Adipose tissue (tissue), 3 donors: Measurements from ENCODE around the gene RNF113B. TPM values are rescaled to one million over a fixed set of nuclear protein-coding genes. Genes with fewer than 3 reads are reported as not detected.

ENCODE experiments used
- H3K27ac ChIP-seq: one replicate; pipeline ENCODE4 v1.5.1; 2013; ENCODE audit warnings: low read depth, low read length
- WGBS, 3 donors: extraction: QIAGEN DNeasy Blood & Tissue Kit; methylation state at CpG; one replicate each; pipeline ENCODE4 v1.1.7; 2013; 5-methylcytosine and 5-hydroxymethylcytosine counted together
- polyA plus RNA-seq, 3 donors: library from polyadenylated mRNA; stranded (reverse); fragments of 200-250 nt; gene quantifications; one replicate each; pipeline ENCODE4 v1.2.3, GENCODE V29; 2013
- donor health status: healthy with polysubstance abuse.
- donor health status: Bipolar disorder and iron deficiency.
- donor health status: healthy.

Gene RNF113B
- polyA plus RNA-seq, 3 donors, result not detected

DNA sequence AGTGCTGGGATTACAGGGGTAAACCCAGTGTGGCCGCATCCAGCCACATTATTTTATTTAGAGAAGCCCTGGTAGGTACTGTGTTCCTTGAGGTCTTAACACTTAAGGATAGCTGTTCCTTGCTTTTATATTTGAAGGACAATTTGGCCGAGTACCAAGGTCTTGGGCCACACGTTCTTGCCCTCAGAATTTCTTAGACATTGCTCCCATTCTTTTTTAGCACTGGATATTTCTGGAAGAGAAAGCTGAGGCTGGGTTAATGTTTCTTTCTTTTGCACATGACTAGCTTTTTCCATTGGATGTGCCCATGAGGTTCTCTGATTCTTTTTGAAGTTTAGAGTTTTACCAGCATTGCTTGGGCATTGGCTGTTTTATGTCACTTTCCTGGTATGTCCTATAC is 5.5 kb upstream of the RNF113B start:
- no peak overlapping the region for H3K27ac ChIP-seq
- 51 to 87% (median 80%) methylated on average over 3 of the region's 3 CpGs for WGBS, 3 donors

DNA sequence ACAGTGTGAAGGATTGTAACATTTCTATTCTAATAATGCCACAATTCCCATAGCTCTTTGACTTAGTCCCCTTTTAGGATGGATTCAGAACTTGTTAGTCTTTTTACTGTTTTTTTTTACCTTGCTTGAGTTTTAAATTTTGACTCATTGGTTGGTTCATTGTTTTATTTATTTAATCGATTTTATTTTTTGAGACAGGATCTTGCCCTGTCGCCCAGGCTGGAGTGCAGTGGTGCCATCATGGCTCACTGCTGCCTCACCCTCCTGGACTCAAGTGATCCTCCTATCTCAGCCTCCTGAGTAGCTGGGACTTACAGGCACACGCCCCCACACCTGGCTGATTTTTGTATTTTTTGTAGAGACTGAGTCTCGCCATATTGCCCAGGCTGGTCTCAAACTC is 5.1 kb upstream of the RNF113B start:
- H3K27ac ChIP-seq, result no peak overlapping the region

DNA sequence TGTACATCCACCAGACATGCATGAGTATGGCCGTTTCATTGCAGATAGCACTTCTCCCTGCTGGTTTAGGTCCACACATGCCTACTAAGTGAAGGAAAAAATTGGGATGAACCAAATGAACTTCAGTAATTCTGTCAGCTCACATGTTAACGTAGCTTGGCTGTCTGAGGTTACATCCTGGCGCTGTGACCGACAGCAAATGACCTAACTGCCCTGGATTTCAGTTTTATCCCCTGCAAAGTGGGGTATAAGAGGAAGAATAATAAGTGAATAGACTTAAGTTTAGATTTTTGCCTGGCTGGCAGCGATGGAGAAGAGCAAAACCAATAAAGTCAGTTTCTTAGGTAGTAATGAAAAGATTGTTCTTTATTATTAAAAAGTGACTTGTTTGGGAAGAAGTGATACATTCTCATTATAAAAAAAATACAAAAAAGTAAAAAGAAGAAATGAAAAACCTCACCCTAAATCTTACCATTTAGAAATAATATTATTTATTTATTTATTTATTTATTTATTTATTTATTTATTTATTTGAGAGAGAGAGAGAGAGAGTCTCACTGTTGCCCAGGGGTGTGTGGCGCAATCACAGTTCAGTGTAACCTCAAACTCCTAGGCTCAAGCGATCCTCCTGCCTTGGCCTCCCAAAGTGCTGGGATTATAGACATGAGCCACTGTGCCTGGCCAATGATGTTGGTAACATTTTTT is 4.2 kb upstream of the RNF113B start:
- WGBS, 3 donors, result 91 to 94% (median 92%) methylated on average over 7 of the region's 7 CpGs
- no peak overlapping the region for H3K27ac ChIP-seq

More for the DNA sequence above, 5.1 kb upstream of the RNF113B start:
- WGBS, 3 donors, result 84 to 96% (median 92%) methylated on average over 4 of the region's 4 CpGs

DNA sequence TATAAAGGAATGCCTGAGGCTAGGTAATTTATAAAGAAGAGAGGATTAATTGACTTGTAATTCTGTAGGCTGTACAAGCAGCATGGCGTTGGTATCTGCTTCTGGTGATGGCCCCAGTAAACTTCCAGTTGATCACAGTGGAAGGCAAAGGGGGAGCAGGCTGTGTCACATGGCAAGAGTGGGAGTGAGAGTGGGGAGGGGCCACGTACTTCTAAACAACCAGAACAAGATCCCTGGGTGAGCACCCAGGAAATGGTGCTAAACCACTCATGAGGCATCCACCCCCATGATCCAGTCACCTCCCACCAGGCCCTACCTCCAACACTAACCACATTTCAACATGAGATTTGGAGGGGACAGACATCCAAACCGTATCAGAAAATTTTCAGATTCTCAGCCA is 3.0 kb upstream of the RNF113B start:
- 78 to 91% (median 80%) methylated on average over 3 of the region's 3 CpGs for WGBS, 3 donors
- H3K27ac ChIP-seq, result no peak overlapping the region

DNA sequence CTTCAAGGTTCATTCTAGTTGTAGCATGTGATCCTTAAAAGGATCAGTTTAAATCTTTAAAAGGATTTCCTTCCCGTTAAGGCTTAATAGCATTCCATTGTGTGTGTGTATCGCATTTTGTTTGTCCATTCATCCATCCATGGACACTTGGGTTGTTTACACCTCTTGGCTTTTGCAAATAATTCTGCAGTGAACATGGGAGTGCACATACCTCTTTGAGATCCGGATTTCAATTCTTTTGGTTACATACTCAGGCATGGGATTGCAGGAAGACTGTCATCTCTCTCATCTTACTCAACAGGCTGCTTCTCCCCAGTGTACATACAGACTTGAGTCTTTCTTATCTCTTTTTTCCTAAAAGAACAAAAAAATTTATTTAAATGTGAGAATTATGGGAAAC is 1.2 kb downstream of the RNF113B start:
- WGBS, 3 donors, result 69 to 81% (median 74%) methylated on average over 3 of the region's 3 CpGs
- no peak overlapping the region for H3K27ac ChIP-seq

DNA sequence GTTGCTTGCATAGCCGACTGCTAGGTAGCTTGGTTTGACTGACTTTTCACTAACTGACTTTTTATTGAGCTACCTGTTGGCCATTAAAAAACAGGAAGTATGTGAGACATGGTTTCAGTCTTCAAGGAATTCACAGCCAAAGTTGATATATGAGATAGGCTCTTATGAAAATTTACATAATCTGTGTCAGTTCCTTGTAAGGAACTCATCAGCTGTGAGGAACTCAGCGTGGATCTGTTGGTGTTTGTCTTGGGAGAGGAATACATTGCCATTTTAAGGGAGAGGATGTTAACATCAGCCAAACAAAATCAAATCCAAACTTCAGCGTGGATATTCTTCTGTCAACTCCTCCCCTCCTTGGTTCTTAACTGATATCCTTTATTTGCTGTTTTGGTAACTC is 2.0 kb downstream of the RNF113B start:
- WGBS, 3 donors, result 52 to 56% (median 54%) methylated on average over 3 of the region's 3 CpGs
- no peak overlapping the region for H3K27ac ChIP-seq

DNA sequence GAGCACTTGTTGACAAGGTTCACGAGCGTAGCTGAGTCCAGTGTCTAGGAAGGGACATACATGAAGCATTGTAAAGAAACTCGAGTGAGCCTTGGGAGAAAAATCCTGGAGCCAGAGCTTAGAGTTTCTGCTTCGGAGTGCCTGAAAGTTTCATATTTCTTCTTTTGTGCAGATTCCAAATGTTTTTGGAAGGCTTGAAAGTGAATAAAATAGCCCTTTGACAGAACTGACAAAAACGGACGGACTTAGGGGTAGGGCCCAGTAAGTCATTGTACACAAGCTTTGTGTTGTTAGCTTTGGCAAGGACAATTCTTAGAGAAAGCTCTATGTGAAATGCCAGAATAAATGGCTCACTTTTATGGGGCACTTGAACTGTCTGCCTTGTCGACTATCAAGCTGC is 2.8 kb downstream of the RNF113B start:
- H3K27ac ChIP-seq, result no peak overlapping the region
- WGBS, 3 donors, result 56 to 68% (median 57%) methylated on average over 7 of the region's 7 CpGs

DNA sequence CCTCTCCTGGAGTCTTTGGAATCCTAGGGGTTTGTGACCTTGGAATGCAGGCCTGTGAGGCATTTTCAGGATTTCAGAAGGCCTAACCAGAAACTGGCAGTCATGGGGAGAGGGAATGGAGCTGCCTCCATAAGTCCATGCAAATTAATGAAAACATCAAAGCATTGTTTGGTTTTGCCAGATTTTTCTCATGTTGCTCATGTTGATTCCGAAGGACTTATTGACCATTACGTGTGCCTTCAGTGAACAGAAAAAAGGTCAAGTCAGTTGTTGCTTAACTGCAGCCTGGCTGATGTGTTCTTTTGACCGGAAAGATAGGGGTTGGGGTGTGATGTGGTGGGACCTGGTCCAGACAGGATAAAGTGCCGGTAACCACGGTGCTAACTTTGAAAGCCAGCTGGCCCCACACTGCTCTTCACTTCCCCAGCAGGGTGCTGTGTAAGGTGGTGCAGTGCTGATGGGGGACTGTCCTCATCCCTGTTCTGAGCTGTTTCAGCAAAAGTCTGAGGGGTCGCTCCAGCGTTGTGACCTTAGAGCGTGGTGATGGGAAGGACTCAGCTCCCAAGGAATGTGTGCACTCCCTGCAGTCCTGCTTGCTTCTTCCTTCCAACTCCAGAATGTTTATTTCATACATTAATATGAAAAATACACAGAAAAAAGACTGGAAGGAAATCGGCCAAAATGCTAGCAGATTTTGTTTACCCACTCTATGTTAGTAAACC is 3.5 kb downstream of the RNF113B start:
- no peak overlapping the region for H3K27ac ChIP-seq
- WGBS, 3 donors, result 34 to 46% (median 37%) methylated on average over 9 of the region's 9 CpGs

DNA sequence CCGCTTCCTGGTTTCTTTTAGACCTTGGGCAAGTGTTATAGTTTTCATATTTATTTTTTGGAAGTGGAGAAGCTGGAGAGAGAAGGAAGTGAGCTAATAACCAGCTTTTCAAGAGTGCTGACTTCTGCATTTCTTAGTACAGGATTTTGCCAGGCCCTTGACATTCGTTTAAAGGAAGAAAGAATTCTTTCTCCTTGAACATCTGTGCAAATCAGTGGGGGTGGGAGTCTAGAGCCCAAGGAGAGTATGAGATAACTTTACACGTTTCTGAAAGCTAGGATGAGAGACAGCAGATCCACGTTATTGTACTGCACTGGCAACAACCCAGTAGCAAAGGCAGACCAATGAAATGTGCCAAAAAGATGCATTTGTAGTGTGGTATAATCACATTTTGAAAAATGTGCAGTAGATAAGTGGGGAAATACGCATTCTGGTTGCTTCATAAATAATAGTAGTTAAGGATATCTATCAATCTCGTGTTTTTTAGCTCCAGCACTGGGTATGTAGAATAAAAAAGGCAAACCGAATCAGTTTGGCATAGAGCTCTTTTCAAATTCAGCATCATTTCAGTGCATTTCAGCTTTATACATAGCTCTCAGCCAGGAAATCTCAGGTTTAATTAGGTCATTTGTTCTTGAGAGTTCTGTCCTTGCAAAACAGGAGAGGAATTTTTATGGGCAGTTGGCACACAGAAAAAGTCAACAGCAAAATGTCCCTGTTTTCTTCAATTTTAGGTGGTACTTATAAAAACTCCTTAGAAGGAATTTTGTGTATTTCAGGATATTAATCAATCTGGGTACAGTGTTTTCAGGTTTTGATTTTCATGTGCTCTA is 4.3 kb downstream of the RNF113B start:
- 33 to 39% (median 34%) methylated on average over 7 of the region's 7 CpGs for WGBS, 3 donors
- H3K27ac ChIP-seq, result no peak overlapping the region

DNA sequence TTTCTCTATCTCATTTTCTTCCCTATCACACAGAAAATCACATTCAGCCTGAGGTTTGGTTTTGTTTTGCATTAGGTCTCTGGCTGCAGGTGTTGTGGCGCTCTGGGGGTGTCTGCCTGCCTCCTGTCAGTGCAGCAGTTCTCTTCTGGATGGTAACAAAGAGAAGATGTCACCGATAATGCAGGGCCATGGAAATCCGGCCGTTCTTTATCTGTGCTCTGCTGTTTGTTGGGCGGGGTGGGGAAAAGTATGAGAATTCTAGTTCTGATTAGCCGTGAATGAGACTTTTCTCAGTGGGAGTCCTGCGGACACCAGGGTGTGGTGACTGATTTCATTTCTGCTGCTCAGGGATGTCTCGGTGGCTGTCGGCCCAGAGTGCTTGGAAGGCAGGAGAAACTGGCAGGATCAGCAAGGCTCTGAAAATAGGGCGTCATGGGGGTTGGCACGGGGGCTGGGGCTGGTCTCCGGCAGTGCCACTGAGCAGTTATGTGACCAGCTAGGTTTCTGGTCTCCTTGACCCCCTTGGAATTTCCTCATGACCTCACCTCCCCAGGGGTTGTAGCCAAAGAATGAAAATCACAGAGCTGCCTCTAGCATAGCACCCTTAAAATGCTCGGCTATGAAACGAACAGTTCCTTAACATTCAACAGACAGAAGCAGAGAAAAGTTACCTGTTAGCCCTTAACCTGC is 5.0 kb downstream of the RNF113B start:
- WGBS, 3 donors, result 38 to 41% (median 39%) methylated on average over 14 of the region's 14 CpGs

DNA sequence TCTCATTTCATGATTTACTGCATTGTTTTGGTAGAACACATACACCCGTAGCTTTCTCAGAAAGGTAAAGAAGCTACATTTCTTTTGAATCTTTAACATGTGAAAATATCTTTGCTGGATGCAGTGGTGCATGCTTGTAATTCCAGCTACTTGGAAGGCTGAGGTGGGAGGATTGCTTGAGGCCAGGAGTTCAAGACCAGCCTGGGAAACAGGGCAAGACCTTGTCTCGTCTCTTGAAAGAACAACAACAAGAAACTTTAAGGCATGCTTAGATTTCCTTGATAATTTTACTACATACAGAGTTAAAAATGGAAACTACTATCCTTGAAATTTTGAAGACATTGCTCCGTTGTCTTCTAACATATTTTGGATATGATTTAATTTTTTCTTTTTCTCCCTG is 7.7 kb downstream of the RNF113B start:
- no peak overlapping the region for H3K27ac ChIP-seq
- WGBS, 3 donors, result 78 to 90% (median 86%) methylated on average over 3 of the region's 3 CpGs

More for the DNA sequence above, 5.0 kb downstream of the RNF113B start:
- no peak overlapping the region for H3K27ac ChIP-seq

DNA sequence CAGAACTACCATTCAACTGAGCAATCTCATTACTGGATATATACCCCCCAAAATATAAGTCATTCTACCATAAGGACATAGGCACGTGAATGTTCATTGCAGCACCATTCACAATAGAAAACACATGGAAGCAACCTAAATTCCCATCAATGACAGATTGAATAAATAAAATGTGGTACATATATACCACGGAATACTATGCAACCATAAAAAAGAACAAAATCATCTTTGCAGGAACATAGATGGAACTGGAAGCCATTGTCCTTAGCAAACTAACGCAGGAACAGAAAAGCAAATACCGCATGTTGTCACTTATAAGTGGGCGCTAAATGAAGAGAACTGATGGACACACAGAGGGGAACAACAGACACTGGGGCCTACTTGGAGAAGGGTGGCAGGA is 14.1 kb downstream of the RNF113B start:
- H3K27ac ChIP-seq, result no peak overlapping the region
- WGBS, 3 donors, result 95 to 98% (median 98%) methylated on average over 5 of the region's 5 CpGs

DNA sequence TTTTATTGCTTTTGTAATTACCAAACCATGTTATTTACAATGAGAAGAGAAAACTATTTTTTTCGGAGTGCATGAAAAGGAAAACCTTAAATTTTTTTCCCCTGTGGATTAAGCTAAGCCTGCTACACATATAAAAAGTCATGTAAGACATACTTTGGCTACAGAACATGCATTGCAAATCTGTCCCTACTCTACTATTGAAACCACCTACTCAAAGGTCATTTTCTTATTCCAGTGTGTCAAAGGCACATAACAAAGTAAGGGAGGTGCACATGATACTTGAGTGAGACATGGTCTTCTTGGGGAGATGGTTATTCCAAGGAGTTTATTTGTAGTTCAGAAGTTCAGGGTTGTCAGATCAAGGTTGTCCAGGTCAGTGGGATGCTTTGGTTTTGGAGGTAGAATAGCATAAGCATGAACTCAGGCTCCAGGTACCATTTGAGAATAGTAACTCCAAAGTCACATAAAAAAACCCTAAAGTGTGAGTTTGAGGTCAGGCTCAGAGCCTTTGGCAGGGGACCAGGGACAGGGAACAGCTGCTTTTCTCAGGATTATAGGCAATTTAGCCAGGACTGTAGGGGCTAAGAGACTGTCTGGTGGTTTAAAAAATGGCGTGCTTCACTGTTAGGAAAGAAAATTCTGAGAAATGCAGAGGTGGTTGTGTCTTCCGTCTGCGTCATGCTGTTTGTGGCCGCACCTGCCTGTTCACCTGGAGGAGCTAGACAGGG is 18.7 kb downstream of the RNF113B start:
- WGBS, 3 donors, result 77 to 92% (median 89%) methylated on average over 5 of the region's 5 CpGs
- no peak overlapping the region for H3K27ac ChIP-seq

DNA sequence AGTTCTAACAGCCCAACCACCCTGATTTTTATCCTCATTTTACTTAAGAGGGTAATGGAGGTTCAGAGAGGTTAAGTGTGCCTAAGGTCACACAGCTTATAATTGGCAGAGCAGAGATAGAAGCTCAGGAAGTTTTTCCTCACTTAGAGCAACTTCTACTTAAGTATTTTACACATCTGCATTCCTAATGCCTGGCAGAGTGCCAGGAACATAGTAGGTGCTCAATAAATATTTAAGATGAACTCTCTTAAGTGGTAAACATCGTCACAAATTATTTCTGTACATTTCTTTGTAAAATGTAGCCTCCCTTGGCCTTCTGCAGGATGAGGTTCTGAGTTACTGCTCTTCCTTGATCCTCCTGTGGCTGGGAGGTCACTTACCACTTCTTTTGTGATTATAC is 19.5 kb downstream of the RNF113B start:
- 84 to 89% (median 85%) methylated on average over 1 of the region's 1 CpG for WGBS, 3 donors
- H3K27ac ChIP-seq, result no peak overlapping the region

DNA sequence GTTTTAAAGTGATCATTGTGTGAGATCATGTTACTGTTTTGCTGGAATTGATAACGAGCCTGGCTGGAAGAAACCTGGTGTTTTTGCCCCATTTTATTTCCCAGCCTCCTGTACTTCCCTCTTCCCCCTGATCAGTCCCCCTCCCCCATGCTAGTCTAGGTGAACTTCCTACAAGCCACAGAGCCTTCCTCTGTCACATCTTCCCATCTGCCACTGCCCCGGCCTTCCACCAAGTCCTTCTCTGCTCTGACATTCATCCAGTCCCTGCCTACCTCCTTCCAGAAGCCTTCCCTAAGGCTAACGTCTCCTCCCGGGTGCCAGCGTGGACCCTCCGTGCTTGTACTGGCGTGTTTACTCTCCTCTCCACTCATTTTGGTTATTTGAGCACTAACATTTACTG is 19.9 kb downstream of the RNF113B start:
- no peak overlapping the region for H3K27ac ChIP-seq
- WGBS, 3 donors, result 77 to 86% (median 86%) methylated on average over 7 of the region's 7 CpGs

DNA sequence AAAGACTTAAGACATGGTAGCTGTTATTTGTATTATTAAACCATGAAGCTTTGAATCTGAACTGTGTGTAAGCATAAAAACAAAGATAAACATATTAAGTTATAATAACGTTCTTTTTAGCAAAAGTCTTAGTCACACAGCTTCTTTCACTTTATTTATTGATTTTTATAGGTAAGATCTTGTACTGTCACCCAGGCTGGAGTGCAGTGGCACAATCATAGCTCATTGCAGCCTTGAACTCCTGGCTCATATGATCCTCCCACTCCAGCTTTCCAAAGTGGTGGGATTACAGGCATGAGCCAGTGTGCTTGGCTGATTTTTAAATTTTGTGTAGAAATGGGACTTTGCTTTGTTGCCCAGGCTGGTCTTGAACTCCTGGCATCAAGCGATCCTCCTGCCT is 20.8 kb downstream of the RNF113B start:
- 65 to 87% (median 82%) methylated on average over 2 of the region's 2 CpGs for WGBS, 3 donors
- H3K27ac ChIP-seq, result no peak overlapping the region

DNA sequence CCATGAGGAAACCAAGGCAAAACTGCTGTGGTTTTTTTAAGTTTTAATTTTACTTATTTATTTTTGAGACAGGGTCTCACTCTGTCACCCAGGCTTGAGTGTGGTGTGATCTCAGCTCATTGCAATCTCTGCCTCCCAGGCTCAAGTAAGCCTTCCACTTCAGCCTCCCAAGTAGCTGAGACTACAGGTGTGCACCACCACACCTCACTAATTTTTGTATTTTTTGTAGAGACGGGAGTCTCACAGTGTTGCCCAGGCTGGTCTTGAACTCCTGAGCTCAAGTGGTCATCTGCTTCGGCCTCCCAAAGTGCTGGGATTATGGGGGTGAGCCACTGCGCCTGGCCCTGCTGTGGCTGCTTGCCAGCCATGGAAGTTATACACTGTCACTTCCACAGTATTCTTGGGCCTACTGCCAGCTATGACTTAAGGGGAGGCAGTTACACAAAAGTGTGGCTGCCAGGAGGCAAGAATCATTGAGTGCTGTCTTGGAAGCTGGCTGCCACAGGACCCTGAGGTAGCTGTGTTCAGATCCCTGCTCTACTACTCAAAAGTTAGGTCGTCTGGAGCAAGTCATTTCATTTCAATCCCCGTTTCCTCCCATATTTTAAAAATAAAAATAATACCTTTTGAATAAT is 21.5 kb downstream of the RNF113B start:
- H3K27ac ChIP-seq, result no peak overlapping the region
- 67 to 82% (median 76%) methylated on average over 5 of the region's 5 CpGs for WGBS, 3 donors
